Ovary (tissue), 3 donors: ENCODE measurements around the gene GORASP2.

ENCODE experiments used
- POLR2A ChIP-seq: fragments of 450-650 bp; IDR thresholded peaks from one replicate; pipeline ENCODE4 v1.6.1; 2017; ENCODE audit warnings: antibody characterized with exemption, mild to moderate bottlenecking, moderate library complexity
- TF ChIP-seq, protein P1 (sequence below), 3 donors: fragments of 450-650 bp in 2 of 3; fragments of 200-600 bp in 1 of 3; IDR thresholded peaks; one replicate each; pipeline versions ENCODE4 v1.5.1 to v1.8.0; 2016 to 2022; ENCODE audit warnings: antibody characterized with exemption in 3 of 3, mild to moderate bottlenecking in 1 of 3
- donor health status: DM: no; HTN: no; CAD: no.

DNA sequence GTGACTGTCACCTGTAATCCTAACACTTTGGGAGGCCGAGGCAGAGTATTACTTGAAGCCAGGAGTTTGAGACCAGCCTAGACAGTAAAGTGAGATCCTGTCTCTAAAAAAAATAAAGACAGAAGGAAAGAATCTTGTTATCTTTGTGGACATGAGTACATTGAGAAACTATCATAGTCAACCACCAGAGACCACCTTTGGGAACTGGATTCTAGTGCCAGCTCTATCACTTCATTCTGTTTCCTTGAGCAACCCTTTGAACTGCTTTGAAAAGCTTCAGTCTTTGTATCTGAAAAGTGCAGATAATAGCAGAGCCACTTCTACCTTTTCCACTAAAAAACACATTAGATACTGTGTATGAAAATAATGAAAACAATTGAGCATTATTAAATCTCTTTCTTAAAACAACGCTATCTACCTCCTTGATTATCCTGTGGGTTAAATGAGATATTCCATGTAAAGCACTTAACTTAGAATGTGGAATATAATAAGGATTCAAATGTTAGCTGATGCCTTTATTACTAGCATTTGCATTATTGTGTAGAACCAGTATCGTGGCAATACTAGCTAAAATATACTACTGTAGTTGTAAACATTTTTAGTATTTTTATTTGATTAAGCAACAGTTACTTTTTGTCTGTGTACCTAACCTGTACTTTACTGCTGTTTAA is 8.8 kb downstream of the GORASP2 start:
- TF ChIP-seq, protein P1, sequence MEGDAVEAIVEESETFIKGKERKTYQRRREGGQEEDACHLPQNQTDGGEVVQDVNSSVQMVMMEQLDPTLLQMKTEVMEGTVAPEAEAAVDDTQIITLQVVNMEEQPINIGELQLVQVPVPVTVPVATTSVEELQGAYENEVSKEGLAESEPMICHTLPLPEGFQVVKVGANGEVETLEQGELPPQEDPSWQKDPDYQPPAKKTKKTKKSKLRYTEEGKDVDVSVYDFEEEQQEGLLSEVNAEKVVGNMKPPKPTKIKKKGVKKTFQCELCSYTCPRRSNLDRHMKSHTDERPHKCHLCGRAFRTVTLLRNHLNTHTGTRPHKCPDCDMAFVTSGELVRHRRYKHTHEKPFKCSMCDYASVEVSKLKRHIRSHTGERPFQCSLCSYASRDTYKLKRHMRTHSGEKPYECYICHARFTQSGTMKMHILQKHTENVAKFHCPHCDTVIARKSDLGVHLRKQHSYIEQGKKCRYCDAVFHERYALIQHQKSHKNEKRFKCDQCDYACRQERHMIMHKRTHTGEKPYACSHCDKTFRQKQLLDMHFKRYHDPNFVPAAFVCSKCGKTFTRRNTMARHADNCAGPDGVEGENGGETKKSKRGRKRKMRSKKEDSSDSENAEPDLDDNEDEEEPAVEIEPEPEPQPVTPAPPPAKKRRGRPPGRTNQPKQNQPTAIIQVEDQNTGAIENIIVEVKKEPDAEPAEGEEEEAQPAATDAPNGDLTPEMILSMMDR (IDR thresholded peaks at IDR 0.05), result no peak
- TF ChIP-seq POLR2A, result no peak
